Neuron (in vitro differentiated cells): ENCODE measurements around the gene SV2B.

ENCODE experiments used
- H2AFZ ChIP-seq: one replicate; pipeline ENCODE4 v1.6.1; 2013; ENCODE audit warnings: low read depth, mild to moderate bottlenecking, inconsistent platforms, low read length, moderate library complexity
- H3K27me3 ChIP-seq: one replicate; pipeline ENCODE4 v1.6.1; 2013; ENCODE audit warnings: low read length; ENCODE audit not compliant: insufficient read depth
- H3K36me3 ChIP-seq: one replicate; pipeline ENCODE4 v1.6.1; 2013; ENCODE audit warnings: low read length; ENCODE audit not compliant: insufficient read depth
- H3K4me1 ChIP-seq: one replicate; pipeline ENCODE4 v1.6.1; 2013; ENCODE audit warnings: low read length; ENCODE audit not compliant: insufficient read depth
- H3K4me3 ChIP-seq: 2 replicates; pipeline ENCODE4 v1.5.1; 2013; ENCODE audit warnings: mild to moderate bottlenecking, low read length, moderate library complexity
- H3K9me3 ChIP-seq: one replicate; pipeline ENCODE4 v1.6.1; 2013; ENCODE audit warnings: low read length

Gene SV2B

DNA sequence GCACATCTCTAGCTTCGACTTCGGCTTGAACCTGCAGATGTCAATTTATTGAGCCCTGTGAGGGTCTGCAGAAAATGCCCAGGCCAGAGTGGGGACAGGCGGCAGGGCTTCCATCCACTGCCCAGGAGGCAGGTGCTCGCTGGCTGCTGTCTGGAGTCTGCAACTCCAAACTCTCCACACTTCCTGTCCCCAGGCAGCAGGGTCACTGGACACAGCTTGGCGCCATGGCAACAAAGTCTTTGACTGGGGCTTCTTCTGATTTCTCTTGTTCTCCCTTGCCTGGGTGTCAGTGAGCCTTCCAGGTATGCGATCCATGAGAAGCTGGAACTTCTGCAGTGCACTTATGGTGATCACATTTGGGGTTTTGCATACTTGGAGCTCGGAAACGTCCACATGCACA lies 33.5 kb downstream of the SV2B start:
- no peaks in the 10 kb centered on the region for H3K36me3 ChIP-seq
- H3K9me3 ChIP-seq, result no peaks in the 10 kb centered on the region
- H3K27me3 ChIP-seq, result peaks cover 4% of the 10 kb centered on the region
- no peaks in the 10 kb centered on the region for H3K4me1 ChIP-seq
- no peak overlapping the region for H3K4me3 ChIP-seq
- H2AFZ ChIP-seq, result no peak overlapping the region

- H2AFZ ChIP-seq, result no peak overlapping the region
- no peaks in the 10 kb centered on the region for H3K4me1 ChIP-seq
- H3K4me3 ChIP-seq, result no peak overlapping the region
- no peaks in the 10 kb centered on the region for H3K36me3 ChIP-seq
- H3K9me3 ChIP-seq, result no peaks in the 10 kb centered on the region
- peaks cover 4% of the 10 kb centered on the region for H3K27me3 ChIP-seq
These were observed 35.4 kb downstream of the SV2B start for GRCh38 chr15:91135201-91136130.

- H2AFZ ChIP-seq, result no peak overlapping the region
- no peaks in the 10 kb centered on the region for H3K9me3 ChIP-seq
- H3K27me3 ChIP-seq, result peaks cover 4% of the 10 kb centered on the region
- no peaks in the 10 kb centered on the region for H3K36me3 ChIP-seq
- no peak overlapping the region for H3K4me3 ChIP-seq
- H3K4me1 ChIP-seq, result no peaks in the 10 kb centered on the region
These were observed 36.4 kb downstream of the SV2B start for GRCh38 chr15:91136386-91136923.

DNA sequence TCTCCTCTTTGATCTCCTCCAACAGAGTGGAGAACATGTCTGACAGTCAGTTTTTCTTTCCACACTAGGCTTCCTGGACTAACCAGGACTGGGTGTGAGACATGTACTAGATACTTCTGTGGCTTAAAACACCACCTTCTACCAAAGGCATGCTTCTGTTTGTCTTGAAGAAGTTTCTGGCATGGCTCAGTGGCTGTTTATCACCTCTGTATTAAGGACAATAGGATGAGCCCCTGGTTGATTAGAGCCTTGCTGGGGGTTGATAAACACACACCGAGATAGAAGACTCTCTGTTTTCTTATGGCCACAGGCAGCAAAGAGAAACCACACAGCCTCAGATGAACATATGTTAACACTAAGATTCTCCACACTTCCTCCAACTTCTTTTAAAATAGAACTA lies 40.5 kb downstream of the SV2B start:
- Histone ChIP-seq H2AFZ (no peak overlapping the region), H3K27me3 (peaks cover 4% of the 10 kb centered on the region), H3K4me3 (no peak overlapping the region), H3K4me1 (no peaks in the 10 kb centered on the region), H3K36me3 (no peaks in the 10 kb centered on the region), H3K9me3 (no peaks in the 10 kb centered on the region)

- Histone ChIP-seq H3K9me3 (no peaks in the 10 kb centered on the region), H3K27me3 (peaks cover 3% of the 10 kb centered on the region), H3K36me3 (no peaks in the 10 kb centered on the region), H3K4me3 (no peak overlapping the region), H2AFZ (no peak overlapping the region), H3K4me1 (no peaks in the 10 kb centered on the region)
These were observed 41.0 kb downstream of the SV2B start for GRCh38 chr15:91141097-91141496.

GRCh38 chr15:91142106-91142744 lies 42.2 kb downstream of the SV2B start:
- Histone ChIP-seq H3K4me1 (no peaks in the 10 kb centered on the region), H3K36me3 (no peaks in the 10 kb centered on the region), H3K4me3 (no peak overlapping the region), H3K27me3 (no peaks in the 10 kb centered on the region), H3K9me3 (no peaks in the 10 kb centered on the region), H2AFZ (no peak overlapping the region)

- no peaks in the 10 kb centered on the region for H3K9me3 ChIP-seq
- H2AFZ ChIP-seq, result no peak overlapping the region
- H3K4me3 ChIP-seq, result no peak overlapping the region
- H3K4me1 ChIP-seq, result no peaks in the 10 kb centered on the region
- no peaks in the 10 kb centered on the region for H3K36me3 ChIP-seq
- H3K27me3 ChIP-seq, result no peaks in the 10 kb centered on the region
These were observed 42.9 kb downstream of the SV2B start for GRCh38 chr15:91142946-91143345.

GRCh38 chr15:91146728-91147127 lies 46.7 kb downstream of the SV2B start:
- Histone ChIP-seq H2AFZ (no peak overlapping the region), H3K36me3 (no peaks in the 10 kb centered on the region), H3K4me1 (no peaks in the 10 kb centered on the region), H3K9me3 (no peaks in the 10 kb centered on the region), H3K27me3 (peaks cover 4% of the 10 kb centered on the region), H3K4me3 (no peak overlapping the region)

GRCh38 chr15:91148243-91148642 lies 48.2 kb downstream of the SV2B start:
- H2AFZ ChIP-seq, result no peak overlapping the region
- H3K4me1 ChIP-seq, result no peaks in the 10 kb centered on the region
- no peak overlapping the region for H3K4me3 ChIP-seq
- no peaks in the 10 kb centered on the region for H3K36me3 ChIP-seq
- no peaks in the 10 kb centered on the region for H3K9me3 ChIP-seq
- H3K27me3 ChIP-seq, result peaks cover 4% of the 10 kb centered on the region

DNA sequence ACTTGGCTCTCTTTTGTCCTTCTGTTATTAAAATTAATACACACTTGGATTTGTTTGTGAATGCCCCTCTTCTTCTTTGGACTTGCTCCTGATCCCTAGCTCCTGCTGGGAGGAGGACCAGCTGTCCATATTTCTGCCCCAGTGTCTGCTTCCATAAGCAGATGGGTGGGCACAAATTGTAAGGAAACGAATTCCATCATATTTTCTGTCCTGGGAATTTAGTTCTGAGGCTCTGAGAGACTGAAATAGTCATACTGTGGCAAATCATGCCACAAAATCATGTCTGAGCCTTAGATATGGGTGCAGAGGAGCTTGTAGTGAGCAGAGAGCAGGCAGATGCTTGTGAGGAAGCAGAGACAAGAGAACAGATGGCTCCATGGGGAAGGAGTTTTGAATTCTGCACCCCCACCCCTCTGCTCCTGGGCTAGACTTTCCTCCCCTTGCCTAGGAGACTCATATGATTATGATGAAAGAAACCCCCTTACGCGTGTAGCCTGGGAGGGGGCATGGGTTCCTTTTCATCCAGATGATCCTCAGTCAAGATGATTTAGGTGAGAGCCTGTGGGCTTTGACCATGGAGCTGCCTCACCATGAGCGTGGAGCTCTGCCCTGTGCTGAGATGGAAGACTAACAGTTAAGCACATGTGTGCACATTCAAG lies 50.6 kb downstream of the SV2B start:
- Histone ChIP-seq H3K4me3 (no peak overlapping the region), H3K36me3 (no peaks in the 10 kb centered on the region), H3K27me3 (peaks cover 4% of the 10 kb centered on the region), H3K9me3 (no peaks in the 10 kb centered on the region), H3K4me1 (no peaks in the 10 kb centered on the region), H2AFZ (no peak overlapping the region)

GRCh38 chr15:91151781-91152563 lies 51.9 kb downstream of the SV2B start:
- no peaks in the 10 kb centered on the region for H3K4me1 ChIP-seq
- no peak overlapping the region for H2AFZ ChIP-seq
- no peaks in the 10 kb centered on the region for H3K36me3 ChIP-seq
- H3K4me3 ChIP-seq, result no peak overlapping the region
- H3K9me3 ChIP-seq, result no peaks in the 10 kb centered on the region
- H3K27me3 ChIP-seq, result peaks cover 4% of the 10 kb centered on the region

DNA sequence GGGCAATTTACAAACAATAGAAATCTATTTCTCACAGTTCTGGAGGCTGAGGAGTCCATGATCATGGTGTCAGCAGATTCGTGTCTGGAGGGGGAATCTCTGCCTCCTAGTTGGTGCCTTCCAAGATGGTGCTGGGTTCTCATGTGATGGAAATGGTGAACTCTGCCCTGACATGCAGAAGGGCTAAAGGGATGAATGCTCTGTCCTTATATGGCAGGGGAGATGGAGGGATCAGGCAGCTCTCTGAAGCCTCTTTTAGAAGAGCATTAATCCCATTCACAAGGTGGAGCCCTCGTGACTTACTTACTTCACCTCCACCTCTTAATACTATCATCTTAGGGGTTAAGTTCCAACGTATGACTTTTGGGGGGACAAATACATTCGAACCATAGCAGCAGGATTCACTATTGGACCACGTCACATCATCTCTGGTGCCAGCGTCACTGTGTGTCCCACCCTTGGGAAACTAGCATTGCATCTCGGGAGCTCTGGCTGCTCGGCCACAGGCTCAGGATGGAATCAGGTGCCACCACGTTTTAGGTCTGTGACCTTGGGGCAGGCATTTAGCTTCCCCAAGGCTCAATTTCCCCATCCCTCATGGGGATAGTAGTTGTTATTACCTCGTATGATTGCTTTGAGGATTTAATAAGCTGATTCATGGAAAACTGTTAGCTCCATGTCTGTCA lies 53.0 kb downstream of the SV2B start:
- no peak overlapping the region for H2AFZ ChIP-seq
- peaks cover 4% of the 10 kb centered on the region for H3K27me3 ChIP-seq
- H3K9me3 ChIP-seq, result no peaks in the 10 kb centered on the region

More for the DNA sequence above, 53.0 kb downstream of the SV2B start:
- Histone ChIP-seq H3K4me3 (no peak overlapping the region), H3K4me1 (no peaks in the 10 kb centered on the region), H3K36me3 (no peaks in the 10 kb centered on the region)
